Adipose tissue (tissue), 3 donors: Measurements from ENCODE around the gene RPAP3. TPM values are rescaled to one million over a fixed set of nuclear protein-coding genes. Genes with fewer than 3 reads are reported as not detected.
"Not testable (repeated sequence)": the region's sequence is repeated elsewhere in the genome, so short reads cannot be mapped to it uniquely, and the experiment has no call there.

Experiments used
- H3K27ac ChIP-seq: one replicate; pipeline ENCODE4 v1.5.1; 2013; ENCODE audit warnings: low read depth, low read length
- WGBS, 3 donors: extraction: QIAGEN DNeasy Blood & Tissue Kit; methylation state at CpG; one replicate each; pipeline ENCODE4 v1.1.7; 2013; 5-methylcytosine and 5-hydroxymethylcytosine counted together
- polyA plus RNA-seq, 3 donors: library from polyadenylated mRNA; stranded (reverse); fragments of 200-250 nt; gene quantifications; one replicate each; pipeline ENCODE4 v1.2.3, GENCODE V29; 2013
- donor health status: healthy with polysubstance abuse.
- donor health status: Bipolar disorder and iron deficiency.
- donor health status: healthy.

Gene RPAP3
- polyA plus RNA-seq, 3 donors, result 5.9 to 9.2 (median 7.5) TPM

GRCh38 chr12:47636908-47637780 lies 68.7 kb downstream of the RPAP3 start:
- H3K27ac ChIP-seq, result no peak overlapping the region
- WGBS, 3 donors, result 71 to 81% (median 72%) methylated on average over 8 of the region's 8 CpGs

DNA sequence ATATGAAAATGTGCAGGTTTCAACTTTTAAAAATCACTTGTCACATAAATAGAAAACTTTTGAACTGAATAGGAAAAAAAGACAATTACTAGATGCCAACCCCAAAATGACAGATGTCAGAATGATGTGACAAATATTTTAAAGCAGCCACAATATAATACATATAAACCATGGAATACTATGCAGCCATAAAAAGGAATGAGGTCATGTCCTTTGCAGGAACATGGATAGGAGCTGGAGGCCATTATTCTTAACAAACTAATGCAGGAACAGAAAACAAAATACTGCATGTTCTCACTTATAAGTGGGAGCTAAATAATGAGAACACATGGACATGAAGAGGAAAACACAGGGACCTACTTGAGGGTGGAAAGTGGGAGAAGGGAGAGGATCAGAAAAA lies 70.1 kb downstream of the RPAP3 start:
- H3K27ac ChIP-seq, result not testable (repeated sequence)

DNA sequence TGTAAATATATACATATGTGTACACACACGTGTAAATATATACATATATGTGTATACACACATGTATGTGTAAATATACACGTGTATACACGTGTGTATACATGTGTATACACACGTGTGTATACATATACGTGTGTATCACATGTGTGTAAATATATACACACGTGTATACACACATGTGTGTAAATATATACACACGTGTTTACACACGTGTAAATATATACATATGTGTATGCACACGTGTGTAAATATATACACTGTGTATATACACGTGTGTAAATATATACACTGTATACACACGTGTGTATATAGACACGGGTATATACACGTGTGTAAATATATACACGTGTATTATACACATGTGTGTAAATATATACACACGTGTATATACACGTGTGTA lies 71.7 kb downstream of the RPAP3 start:
- WGBS, 3 donors, result 63 to 79% (median 70%) methylated on average over 16 of the region's 16 CpGs
- no peak overlapping the region for H3K27ac ChIP-seq

- 68 to 95% (median 94%) methylated on average over 1 of the region's 1 CpG for WGBS, 3 donors
- no peak overlapping the region for H3K27ac ChIP-seq
These were observed 83.9 kb downstream of the RPAP3 start for GRCh38 chr12:47621960-47622359.

DNA sequence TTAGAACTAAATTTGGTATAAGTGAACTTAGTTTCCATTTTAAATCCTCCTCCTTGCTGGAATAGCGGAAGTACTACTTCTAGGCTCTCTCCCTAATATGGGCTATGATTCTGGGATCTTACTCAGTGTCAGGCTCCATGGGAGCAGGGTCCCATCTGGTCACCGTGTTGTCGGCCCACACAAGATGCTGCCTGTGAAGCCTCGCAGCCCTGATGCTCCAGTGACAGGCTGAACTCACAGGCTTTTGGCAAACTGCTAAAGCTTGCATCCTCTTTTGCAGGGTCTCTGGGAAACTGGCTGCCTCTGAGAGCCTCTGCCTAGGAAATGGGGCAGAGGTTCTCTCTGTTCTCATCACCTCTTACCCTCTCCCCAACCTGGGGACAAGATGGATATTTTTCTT lies 88.4 kb downstream of the RPAP3 start:
- 79 to 91% (median 85%) methylated on average over 4 of the region's 4 CpGs for WGBS, 3 donors
- no peak overlapping the region for H3K27ac ChIP-seq

DNA sequence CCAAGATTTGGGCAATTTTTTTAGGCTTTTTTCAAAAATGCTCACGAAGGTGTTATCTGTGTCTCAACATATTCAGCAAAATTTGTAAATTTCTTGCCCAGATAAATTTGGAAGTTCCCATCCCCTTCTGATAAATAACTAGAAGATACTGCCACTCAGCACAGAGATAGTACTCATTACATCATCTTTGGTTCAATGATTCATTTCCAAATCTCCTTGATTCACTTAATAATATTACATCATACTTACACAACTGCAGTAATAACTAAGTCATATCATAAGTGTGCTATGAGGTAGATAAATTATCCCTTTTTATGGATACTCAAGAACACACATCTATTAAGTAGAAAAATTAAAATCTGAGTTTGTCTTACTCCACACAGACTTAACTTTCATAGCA lies 89.4 kb downstream of the RPAP3 start:
- 78 to 92% (median 82%) methylated on average over 1 of the region's 1 CpG for WGBS, 3 donors
- no peak overlapping the region for H3K27ac ChIP-seq

DNA sequence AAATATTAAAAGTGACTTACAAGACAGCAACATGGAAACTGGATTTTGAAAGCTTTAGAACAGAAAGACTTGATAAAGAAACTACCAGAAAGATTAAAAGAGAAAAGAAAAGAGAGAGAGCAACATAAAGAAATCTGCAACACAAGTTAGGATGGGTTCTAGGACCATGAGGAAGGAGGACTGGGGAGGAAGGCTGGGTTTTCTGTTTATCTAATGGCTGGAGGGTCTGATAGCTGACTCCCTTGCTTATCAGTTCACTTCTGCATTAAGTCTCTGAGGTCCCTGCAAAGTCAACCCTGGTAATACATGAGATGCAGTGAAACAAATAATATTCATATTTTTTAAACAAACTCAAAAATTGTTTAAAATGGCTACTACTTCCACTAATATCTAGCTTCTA lies 90.1 kb downstream of the RPAP3 start:
- H3K27ac ChIP-seq, result no peak overlapping the region

DNA sequence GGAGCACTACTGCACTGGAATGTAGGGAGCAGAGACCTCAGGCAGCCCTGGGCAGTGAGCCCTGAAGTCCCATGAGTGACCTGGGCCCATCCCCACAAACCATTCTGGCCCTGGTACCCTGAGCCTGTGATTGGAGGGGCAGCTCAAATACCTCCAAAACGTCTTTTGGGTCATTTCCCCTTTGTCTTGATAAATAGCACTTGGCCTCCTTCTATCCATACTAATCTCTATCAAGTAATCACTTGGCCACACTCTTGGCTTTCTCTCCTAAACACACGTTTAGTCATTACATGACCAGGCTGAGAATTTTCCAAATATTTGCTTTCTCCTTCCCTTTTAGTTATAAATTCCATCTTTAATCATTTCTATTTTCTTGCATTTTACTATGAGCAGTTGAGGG lies 91.3 kb downstream of the RPAP3 start:
- 42 to 49% (median 46%) methylated on average over 2 of the region's 2 CpGs for WGBS, 3 donors
- no peak overlapping the region for H3K27ac ChIP-seq

- H3K27ac ChIP-seq, result no peak overlapping the region
- 88 to 93% (median 92%) methylated on average over 1 of the region's 1 CpG for WGBS, 3 donors
These were observed 92.9 kb downstream of the RPAP3 start for GRCh38 chr12:47612953-47613352.

GRCh38 chr12:47611906-47612305 lies 93.9 kb downstream of the RPAP3 start:
- no peak overlapping the region for H3K27ac ChIP-seq

Other genes starting within 250 kb of the RPAP3 start
- 1 to 10 TPM in 1 of 3 donors, under 1 TPM in 2; 0.14 to 2.0 (median 0.54) TPM for gene ENDOU, start 19.5 kb upstream of the RPAP3 start, polyA plus RNA-seq
- gene RAPGEF3, start 52.9 kb upstream of the RPAP3 start, polyA plus RNA-seq, result 100 to 1,000 TPM in 1 of 3 donors, 10 to 100 TPM in 2; 11.6 to 239 (median 57.9) TPM
- 10 to 100 TPM in 2 of 3 donors, 1 to 10 TPM in 1; 9.8 to 21.4 (median 17.0) TPM for gene SLC48A1, start 67.2 kb upstream of the RPAP3 start, polyA plus RNA-seq
- 100 to 1,000 TPM in 1 of 3 donors, 10 to 100 TPM in 2; 18.9 to 107 (median 59.0) TPM for gene HDAC7, start 113.9 kb upstream of the RPAP3 start, polyA plus RNA-seq
- gene VDR, start 199.0 kb upstream of the RPAP3 start, polyA plus RNA-seq, result 1 to 10 TPM; 1.2 to 2.9 (median 1.5) TPM